Activated naive CD4-positive, alpha-beta T cell treated with anti-CD3 and anti-CD28 coated beads, Interleukin-2, amount 50 U/mL, for 16 hours (primary cell): Measurements from ENCODE around the gene C1orf122.
"Not testable (repeated sequence)": the region's sequence is repeated elsewhere in the genome, so short reads cannot be mapped to it uniquely, and the experiment has no call there.

Experiments used
- DNase-seq: peaks from one replicate; pipeline ENCODE4 v3.0.0-alpha.2; 2020

Gene C1orf122

GRCh38 chr1:37807555-37808368, at the start of gene C1orf122, which contains the start of gene YRDC:
Gene C1orf122 (plus strand): TSS chr1:37807790. CDS start chr1:37808405, 615 bp downstream.
Gene YRDC (minus strand): TSS chr1:37808208. CDS start chr1:37808180, 28 bp downstream.
- DNase-seq = peak; percentile 95

- DNase-seq = no peak
Measured at GRCh38 chr1:37759451-37759850, 48.1 kb upstream of the C1orf122 start.

GRCh38 chr1:37761416-37762095, 46.0 kb upstream of the C1orf122 start:
- no peak for DNase-seq

- DNase-seq = no peak
Measured at GRCh38 chr1:37762516-37762915, 45.1 kb upstream of the C1orf122 start.

- DNase-seq = no peak
Measured at GRCh38 chr1:37763791-37764413, 43.7 kb upstream of the C1orf122 start.

GRCh38 chr1:37764414-37764825, 43.2 kb upstream of the C1orf122 start:
- peak; percentile 47 for DNase-seq

- no peak for DNase-seq
Measured at GRCh38 chr1:37764888-37765441, 42.6 kb upstream of the C1orf122 start, which contains the start of gene EPHA10. Gene EPHA10 (minus strand): TSS chr1:37765120. CDS start chr1:37765066, 54 bp downstream.

- peak; percentile 36 for DNase-seq
Measured at GRCh38 chr1:37765916-37766664, 41.5 kb upstream of the C1orf122 start.

- no peak for DNase-seq
Measured at GRCh38 chr1:37767488-37767887, 40.1 kb upstream of the C1orf122 start.

GRCh38 chr1:37771440-37771839, 36.1 kb upstream of the C1orf122 start:
- not testable (repeated sequence) for DNase-seq

GRCh38 chr1:37776946-37777516, 30.6 kb upstream of the C1orf122 start:
- peak; percentile 41 for DNase-seq

- DNase-seq = no peak
Measured at GRCh38 chr1:37778654-37779053, 28.9 kb upstream of the C1orf122 start.

GRCh38 chr1:37782491-37782890, 25.1 kb upstream of the C1orf122 start:
- DNase-seq = no peak

GRCh38 chr1:37792943-37793686, 14.5 kb upstream of the C1orf122 start:
- no peak for DNase-seq

GRCh38 chr1:37793773-37794371, 13.7 kb upstream of the C1orf122 start, which contains the start of gene MANEAL:
Gene MANEAL (plus strand): TSS chr1:37793847. CDS start chr1:37794183, 336 bp downstream.
- DNase-seq = peak; percentile 37

- no peak for DNase-seq
Measured at GRCh38 chr1:37794372-37795339, 12.9 kb upstream of the C1orf122 start.

- DNase-seq = peak; percentile 45
Measured at GRCh38 chr1:37795340-37796125, 12.1 kb upstream of the C1orf122 start.

GRCh38 chr1:37797750-37798345, 9.7 kb upstream of the C1orf122 start:
- DNase-seq = no peak
